MM.1S (cell line): ENCODE measurements around the gene OR6X1.

ENCODE experiments used
- DNase-seq: peaks from one replicate; pipeline ENCODE4 v3.0.0-alpha.2; 2015
- H2AFZ ChIP-seq: fragments of 300-600 bp; sonication (generic); 2 replicates; pipeline ENCODE4 v1.6.0; 2016; ENCODE audit warnings: antibody characterized with exemption, low read length
- H3F3A ChIP-seq: fragments of 300-600 bp; sonication (generic); 2 replicates; pipeline ENCODE4 v1.6.1; 2016; ENCODE audit warnings: mild to moderate bottlenecking, antibody characterized with exemption, low read length, moderate library complexity, mixed read lengths; ENCODE audit not compliant: insufficient read depth
- H3K27ac ChIP-seq: fragments of 300-600 bp; sonication (generic); 2 replicates; pipeline ENCODE4 v1.5.1; 2016; ENCODE audit warnings: mild to moderate bottlenecking, low read length
- H3K27me3 ChIP-seq: fragments of 300-600 bp; sonication (generic); replicated peaks from 2 replicates; pipeline ENCODE4 v1.6.0; 2016; ENCODE audit warnings: low read length; ENCODE audit not compliant: insufficient read depth
- H3K36me3 ChIP-seq: fragments of 300-600 bp; sonication (generic); replicated peaks from 2 replicates; pipeline ENCODE4 v1.6.1; 2016; ENCODE audit warnings: mild to moderate bottlenecking, low read length, mixed read lengths; ENCODE audit not compliant: insufficient read depth
- H3K4me1 ChIP-seq: fragments of 300-600 bp; sonication (generic); 2 replicates; pipeline ENCODE4 v1.6.1; 2016; ENCODE audit warnings: low read length, mixed read lengths
- H3K4me2 ChIP-seq: fragments of 300-600 bp; sonication (generic); 2 replicates; pipeline ENCODE4 v1.6.0; 2016; ENCODE audit warnings: low read depth, low read length
- H3K4me3 ChIP-seq: fragments of 300-600 bp; sonication (generic); 2 replicates; pipeline ENCODE4 v1.5.1; 2016; ENCODE audit warnings: low read length, mixed read lengths
- H3K79me2 ChIP-seq: fragments of 300-600 bp; sonication (generic); 2 replicates; pipeline ENCODE4 v1.6.1; 2016; ENCODE audit warnings: mixed run types, low read length, mixed read lengths
- H3K9ac ChIP-seq: fragments of 300-600 bp; sonication (generic); 2 replicates; pipeline ENCODE4 v1.6.1; 2016; ENCODE audit warnings: low read length, mixed read lengths
- H3K9me2 ChIP-seq: fragments of 300-600 bp; sonication (generic); replicated peaks from 2 replicates; pipeline ENCODE4 v1.6.1; 2016; ENCODE audit warnings: mild to moderate bottlenecking, low read length, mixed read lengths; ENCODE audit not compliant: insufficient read depth
- H3K9me3 ChIP-seq: fragments of 300-600 bp; sonication (generic); replicated peaks from 2 replicates; pipeline ENCODE4 v1.6.1; 2016; ENCODE audit warnings: mild to moderate bottlenecking, low read length, mixed read lengths; ENCODE audit not compliant: insufficient read depth
- H4K20me1 ChIP-seq: fragments of 300-600 bp; sonication (generic); 2 replicates; pipeline ENCODE4 v1.6.1; 2016; ENCODE audit warnings: mild to moderate bottlenecking, low read length, moderate library complexity, mixed read lengths; ENCODE audit not compliant: insufficient read depth
- EZH2 ChIP-seq: fragments of 300-600 bp; sonication (generic); optimal IDR thresholded peaks from 2 replicates; pipeline ENCODE3; 2017; ENCODE audit warnings: low read depth, mild to moderate bottlenecking, antibody characterized with exemption, low read length, mixed read lengths
- EZH2phosphoT487 ChIP-seq: fragments of 300-600 bp; sonication (generic); IDR thresholded peaks from 2 replicates; pipeline ENCODE4 v1.6.1; 2018; ENCODE audit warnings: antibody characterized with exemption, low read length
- TF ChIP-seq, protein P1 (sequence below): fragments of 300-600 bp; sonication (generic); IDR thresholded peaks from 2 replicates; pipeline ENCODE4 v1.5.1; 2016; ENCODE audit warnings: antibody characterized with exemption, low read length, mixed read lengths

OR6X1 gene

DNA sequence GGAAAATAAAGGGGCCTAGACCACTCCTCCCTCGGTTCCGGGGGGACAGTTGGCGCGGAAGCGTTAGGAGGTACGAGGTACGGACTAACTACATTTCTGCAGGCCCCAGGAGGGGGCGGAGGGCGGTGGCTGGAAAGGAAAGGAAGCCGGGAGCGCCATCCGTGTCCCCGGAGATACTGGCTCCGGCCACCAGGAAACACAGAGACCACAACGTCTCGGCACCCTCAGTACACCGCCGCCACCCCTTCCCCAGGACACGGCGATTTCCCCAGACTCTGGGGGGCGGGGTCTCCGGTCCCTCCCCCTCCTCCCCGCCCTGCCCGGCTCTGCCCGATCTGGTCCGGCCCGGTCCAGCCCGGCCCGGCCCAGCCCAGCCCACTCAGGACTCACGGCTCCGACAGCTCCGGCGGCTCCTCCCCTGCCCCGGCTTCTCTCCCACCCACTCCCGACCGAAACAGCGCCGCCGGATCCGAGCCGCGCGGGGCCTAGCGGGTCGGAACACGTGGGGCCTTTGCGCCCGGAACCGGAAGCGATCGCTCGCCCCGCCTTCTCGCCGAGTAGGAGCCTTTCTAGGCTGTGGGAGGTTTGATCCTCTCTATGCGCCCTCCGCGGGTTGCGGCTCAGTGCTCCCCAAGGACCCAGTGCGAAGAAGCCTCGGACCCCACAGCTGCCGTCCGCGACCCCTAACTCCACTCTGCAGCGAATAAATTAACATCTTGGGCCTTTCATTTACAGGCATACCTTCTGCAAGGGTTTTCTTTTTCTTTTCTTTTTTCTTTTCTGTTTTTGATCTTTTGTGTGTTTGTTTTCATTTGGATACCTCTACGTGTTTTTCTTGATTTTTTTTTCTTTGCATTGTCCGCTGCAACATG, 12.9 kb downstream of the OR6X1 start, which contains the start of gene ZNF202:
TSS of gene ZNF202 (minus strand) at position 502 of the 872 bp plus-strand sequence. CDS start 10,772 bp downstream, outside the sequence.
- H3K27ac ChIP-seq, result peak within 1 kb of the TSS; percentile 30; the same call in 1 of the 2 replicates
- no peaks in the 10 kb centered on the region for H3K27me3 ChIP-seq
- peak; percentile 92 for DNase-seq
- H3K9ac ChIP-seq, result peak within 1 kb of the TSS; percentile 86
- H3K9me2 ChIP-seq, result no peaks in the 10 kb centered on the region
- peak within 1 kb of the TSS; percentile 99 for H2AFZ ChIP-seq
- no peaks in the 10 kb centered on the region for H4K20me1 ChIP-seq
- H3K9me3 ChIP-seq, result no peaks in the 10 kb centered on the region
- H3K36me3 ChIP-seq, result no peaks in the 10 kb centered on the region
- peaks cover 52% of the 10 kb centered on the region for H3K79me2 ChIP-seq
- peak within 1 kb of the TSS; percentile 79 for H3K4me2 ChIP-seq
- H3F3A ChIP-seq, result no peaks in the 10 kb centered on the region
- peak within 1 kb of the TSS; percentile 93 for H3K4me3 ChIP-seq
- TF ChIP-seq EZH2phosphoT487 (no peak), EZH2 (no peak)
- TF ChIP-seq, protein P1, sequence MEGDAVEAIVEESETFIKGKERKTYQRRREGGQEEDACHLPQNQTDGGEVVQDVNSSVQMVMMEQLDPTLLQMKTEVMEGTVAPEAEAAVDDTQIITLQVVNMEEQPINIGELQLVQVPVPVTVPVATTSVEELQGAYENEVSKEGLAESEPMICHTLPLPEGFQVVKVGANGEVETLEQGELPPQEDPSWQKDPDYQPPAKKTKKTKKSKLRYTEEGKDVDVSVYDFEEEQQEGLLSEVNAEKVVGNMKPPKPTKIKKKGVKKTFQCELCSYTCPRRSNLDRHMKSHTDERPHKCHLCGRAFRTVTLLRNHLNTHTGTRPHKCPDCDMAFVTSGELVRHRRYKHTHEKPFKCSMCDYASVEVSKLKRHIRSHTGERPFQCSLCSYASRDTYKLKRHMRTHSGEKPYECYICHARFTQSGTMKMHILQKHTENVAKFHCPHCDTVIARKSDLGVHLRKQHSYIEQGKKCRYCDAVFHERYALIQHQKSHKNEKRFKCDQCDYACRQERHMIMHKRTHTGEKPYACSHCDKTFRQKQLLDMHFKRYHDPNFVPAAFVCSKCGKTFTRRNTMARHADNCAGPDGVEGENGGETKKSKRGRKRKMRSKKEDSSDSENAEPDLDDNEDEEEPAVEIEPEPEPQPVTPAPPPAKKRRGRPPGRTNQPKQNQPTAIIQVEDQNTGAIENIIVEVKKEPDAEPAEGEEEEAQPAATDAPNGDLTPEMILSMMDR, result no peak; the same call in 1 of the 2 replicates
- peaks cover 13% of the 10 kb centered on the region for H3K4me1 ChIP-seq

DNA sequence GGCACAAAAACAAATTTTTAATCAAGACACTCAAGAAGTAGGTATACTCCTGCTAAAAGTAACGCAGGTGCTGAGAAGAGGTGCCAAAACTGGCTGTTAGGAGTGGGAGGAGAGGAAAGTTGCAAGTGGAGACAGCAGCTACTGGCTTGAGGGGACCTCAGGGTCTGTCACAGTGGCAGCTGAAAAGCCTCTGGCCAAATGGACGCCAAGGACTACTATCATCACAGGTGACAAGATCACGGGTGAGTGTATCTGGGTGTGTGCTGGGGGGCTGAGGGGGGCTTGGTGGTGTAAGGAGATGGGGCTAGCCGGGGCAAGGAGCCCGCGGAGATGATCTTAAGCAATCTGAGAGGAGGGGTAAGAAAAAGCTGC, 13.5 kb downstream of the OR6X1 start:
- Histone ChIP-seq H3K9me3 (no peaks in the 10 kb centered on the region), H3K27me3 (no peaks in the 10 kb centered on the region), H3K36me3 (no peaks in the 10 kb centered on the region), H3K79me2 (peaks cover 58% of the 10 kb centered on the region), H3K4me1 (peaks cover 13% of the 10 kb centered on the region), H3F3A (no peaks in the 10 kb centered on the region), H4K20me1 (no peaks in the 10 kb centered on the region), H3K4me2 (peak overlapping the region; percentile 78), H3K27ac (no peak overlapping the region), H2AFZ (peak overlapping the region; percentile 99), H3K4me3 (peak overlapping the region; percentile 93), H3K9ac (peak overlapping the region; percentile 86), H3K9me2 (no peaks in the 10 kb centered on the region)
- TF ChIP-seq, protein P1, result no peak
- TF ChIP-seq EZH2 (no peak), EZH2phosphoT487 (no peak)
- DNase-seq, result no peak

DNA sequence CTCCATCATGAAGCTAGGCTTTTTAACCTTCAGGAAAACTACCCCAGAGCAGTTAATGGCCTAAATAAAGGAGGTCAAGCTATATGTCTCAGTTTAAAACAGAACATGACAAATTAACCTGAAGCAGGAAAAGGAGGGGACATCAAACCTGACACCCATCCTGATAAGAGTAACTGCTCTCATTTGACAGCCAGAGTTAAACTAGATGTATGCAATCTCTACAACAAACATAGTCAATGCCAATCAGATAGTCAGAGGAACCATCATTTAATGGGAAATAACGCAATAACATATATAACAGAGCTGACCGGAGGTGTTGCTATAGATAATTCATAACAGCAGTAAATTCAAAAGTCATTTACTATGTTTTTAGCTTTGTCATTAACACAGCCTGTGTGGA, 15.9 kb downstream of the OR6X1 start:
- Histone ChIP-seq H3K27me3 (no peaks in the 10 kb centered on the region), H3K27ac (no peak overlapping the region), H3K4me3 (no peak overlapping the region), H2AFZ (no peak overlapping the region), H3K9me2 (no peaks in the 10 kb centered on the region), H3K4me2 (no peak overlapping the region), H3K79me2 (peaks cover 70% of the 10 kb centered on the region), H4K20me1 (no peaks in the 10 kb centered on the region), H3K4me1 (peaks cover 13% of the 10 kb centered on the region), H3K9ac (no peak overlapping the region), H3K9me3 (no peaks in the 10 kb centered on the region), H3F3A (no peaks in the 10 kb centered on the region), H3K36me3 (no peaks in the 10 kb centered on the region)
- TF ChIP-seq, protein P1, result no peak
- TF ChIP-seq EZH2 (no peak), EZH2phosphoT487 (no peak)
- DNase-seq, result no peak
